GM23338 (cell line): ENCODE data around the gene MLX.

ENCODE experiments used
- CREB1 ChIP-seq: fragments of 250-450 bp; sonication (Bioruptor Pico); IDR thresholded peaks from 2 replicates; pipeline ENCODE4 v1.5.0; 2020; ENCODE audit warnings: low read depth, mild to moderate bottlenecking, moderate library complexity
- CTCF ChIP-seq, 2 experiments: fragments of 200-600 bp in 1 of 2; sonication (generic) in 1 of 2; conservative IDR thresholded peaks; 2 replicates each; pipeline versions ENCODE4 v1.5.1 to v1.6.1; 2016 to 2017; ENCODE audit warnings: antibody characterized with exemption in 2 of 2, low read depth in 2 of 2, mild to moderate bottlenecking in 2 of 2, moderate library complexity in 1 of 2
- EZH2 ChIP-seq: fragments of 200-600 bp; sonication (generic); IDR thresholded peaks from one replicate; pipeline ENCODE4 v1.8.0; 2017; ENCODE audit warnings: antibody characterized with exemption, mild to moderate bottlenecking, low read depth; ENCODE audit not compliant: unreplicated experiment
- EZH2phosphoT487 ChIP-seq: fragments of 200-600 bp; sonication (generic); IDR thresholded peaks from one replicate; pipeline ENCODE4 v1.8.1; 2018; ENCODE audit warnings: antibody characterized with exemption; ENCODE audit not compliant: unreplicated experiment
- JUNB ChIP-seq: IDR thresholded peaks from one replicate; pipeline ENCODE4 v1.6.1; 2016; ENCODE audit warnings: antibody characterized with exemption; ENCODE audit not compliant: unreplicated experiment
- NANOG ChIP-seq: IDR thresholded peaks from 2 replicates; pipeline ENCODE4 v1.6.1; 2016; ENCODE audit warnings: antibody characterized with exemption, borderline replicate concordance
- POLR2AphosphoS5 ChIP-seq: IDR thresholded peaks from 2 replicates; pipeline ENCODE4 v1.6.1; 2016; ENCODE audit warnings: antibody characterized with exemption, low read depth
- REST ChIP-seq: IDR thresholded peaks from one replicate; pipeline ENCODE4 v1.6.1; 2018; ENCODE audit warnings: antibody characterized with exemption; ENCODE audit not compliant: unreplicated experiment
- ZNF114 ChIP-seq: fragments of 250-450 bp; sonication (Bioruptor Pico); IDR thresholded peaks from 2 replicates; pipeline ENCODE4 v1.5.0; 2020; ENCODE audit warnings: mild to moderate bottlenecking, moderate library complexity
- ZNF331 ChIP-seq: fragments of 250-450 bp; sonication (Bioruptor Pico); IDR thresholded peaks from 2 replicates; pipeline ENCODE4 v1.5.0; 2020; ENCODE audit warnings: low read depth, mild to moderate bottlenecking, moderate library complexity
- ZNF462 ChIP-seq: fragments of 250-450 bp; sonication (Bioruptor Pico); IDR thresholded peaks from 2 replicates; pipeline ENCODE4 v1.5.0; 2020; ENCODE audit warnings: mild to moderate bottlenecking, moderate library complexity

GRCh38 chr17:42518046-42518754 lies 48.7 kb upstream of the MLX start:
- TF ChIP-seq EZH2 = no peak
- no peak for TF ChIP-seq CTCF (conservative IDR thresholded peaks at IDR 0.05; ENCODE audit: low read depth in 2 of 2)
- no peak for TF ChIP-seq POLR2AphosphoS5
- TF ChIP-seq REST = no peak
- no peak for TF ChIP-seq EZH2phosphoT487
- no peak for TF ChIP-seq JUNB
- TF ChIP-seq ZNF114 (CRISPR knock-in tag) = no peak
- no peak for TF ChIP-seq CREB1 (CRISPR knock-in tag)
- TF ChIP-seq ZNF462 (CRISPR knock-in tag) = no peak
- TF ChIP-seq ZNF331 (CRISPR knock-in tag) = no peak
- no peak for TF ChIP-seq NANOG
